OCI-LY7 (cell line): ENCODE results near the gene RNASEL. TPM values are rescaled to one million over a fixed set of nuclear protein-coding genes. Genes with fewer than 3 reads are reported as not detected.
A peak's percentile ranks its signal among the peaks of the same experiment; 100 is the strongest.

Experiments
- BruUV-seq: library from RNA; stranded (reverse); fragments of 400-500 nt; replicated peaks from 2 replicates; lab custom pipeline; 2021; lab: Mats Ljungman, UMichigan
- CTCF ChIA-PET: fragments of 300-600 bp; sonication (Branson Sonifier 250); formaldehyde crosslinking; loops from one replicate; lab custom pipeline; 2022; ENCODE audit warnings: antibody characterized with exemption; ENCODE audit not compliant: unreplicated experiment; lab: Charles Lee
- POLR2A ChIA-PET: fragments of 300-600 bp; sonication (Branson Sonifier 250); formaldehyde crosslinking; loops from one replicate; lab custom pipeline; 2022; ENCODE audit warnings: antibody characterized with exemption; lab: Charles Lee
- DNase-seq: peaks from one replicate; pipeline ENCODE4 v3.0.0-alpha.2; 2015; ENCODE audit warnings: low spot score
- H2AFZ ChIP-seq: fragments of 200-600 bp; sonication (generic), shearing (Covaris generic); 2 replicates; pipeline ENCODE4 v1.6.1; 2014; ENCODE audit warnings: mild to moderate bottlenecking, antibody characterized with exemption, low read length, moderate library complexity
- H3K27ac ChIP-seq: fragments of 200-600 bp; sonication (generic); 2 replicates; pipeline ENCODE4 v1.5.1; 2014; ENCODE audit warnings: mixed run types, low read depth, mild to moderate bottlenecking, moderate library complexity, low read length, inconsistent platforms; ENCODE audit not compliant: poor library complexity, severe bottlenecking
- H3K36me3 ChIP-seq: fragments of 200-600 bp; sonication (generic); 2 replicates; pipeline ENCODE4 v1.6.1; 2014; ENCODE audit warnings: mild to moderate bottlenecking, antibody characterized with exemption, low read length, moderate library complexity, mixed read lengths; ENCODE audit not compliant: insufficient read depth
- H3K4me1 ChIP-seq: fragments of 200-600 bp; sonication (generic); 2 replicates; pipeline ENCODE4 v1.5.1; 2014; ENCODE audit warnings: mild to moderate bottlenecking, low read length; ENCODE audit not compliant: insufficient read depth, poor library complexity, severe bottlenecking
- H3K4me2 ChIP-seq: fragments of 200-600 bp; sonication (generic); 2 replicates; pipeline ENCODE4 v1.6.1; 2014; ENCODE audit warnings: mild to moderate bottlenecking, low read length
- H3K4me3 ChIP-seq: fragments of 200-600 bp; sonication (generic); 2 replicates; pipeline ENCODE4 v1.5.1; 2014; ENCODE audit warnings: mild to moderate bottlenecking, low read depth, low read length; ENCODE audit not compliant: poor library complexity, severe bottlenecking
- H3K79me2 ChIP-seq: fragments of 200-600 bp; sonication (generic); 2 replicates; pipeline ENCODE4 v1.6.1; 2016; ENCODE audit warnings: low read depth, mild to moderate bottlenecking, low read length, moderate library complexity, mixed read lengths; ENCODE audit not compliant: insufficient read depth
- H3K9me2 ChIP-seq: fragments of 200-600 bp; sonication (generic); 2 replicates; pipeline ENCODE4 v1.6.1; 2016; ENCODE audit warnings: mild to moderate bottlenecking, low read length, mixed read lengths; ENCODE audit not compliant: insufficient read depth
- H3K9me3 ChIP-seq: fragments of 200-600 bp; sonication (generic); 2 replicates; pipeline ENCODE4 v1.6.1; 2014; ENCODE audit warnings: mild to moderate bottlenecking, mixed run types, low read length, mixed read lengths
- H4K20me1 ChIP-seq: fragments of 200-600 bp; sonication (generic); 2 replicates; pipeline ENCODE4 v1.6.1; 2014; ENCODE audit warnings: mild to moderate bottlenecking, antibody characterized with exemption, low read length, moderate library complexity, mixed read lengths; ENCODE audit not compliant: insufficient read depth
- EZH2phosphoT487 ChIP-seq: fragments of 200-600 bp; sonication (generic); IDR thresholded peaks from 2 replicates; pipeline ENCODE4 v1.6.1; 2018; ENCODE audit warnings: low read depth, borderline replicate concordance, mild to moderate bottlenecking, mixed run types, antibody characterized with exemption, low read length, moderate library complexity, mixed read lengths
- intact Hi-C: fragments of 100-400 bp; cut with micrococcal nuclease; formaldehyde crosslinking; loops from one replicate; pipeline ENCODE4 v1.10.0; 2022; ENCODE audit not compliant: unreplicated experiment
- total RNA-seq, 2 experiments: library from RNA; depleted of rRNA in 1 of 2; stranded (reverse); fragments of >200 nt in 1 of 2; shearing (Covaris generic) in 1 of 2; gene quantifications; 2 replicates each; pipeline ENCODE4 v1.2.3, GENCODE V29; 2014 to 2022
- TF ChIP-seq, protein P1 (sequence below): fragments of 200-600 bp; sonication (generic); conservative IDR thresholded peaks from 2 replicates; pipeline ENCODE4 v1.5.1; 2014; ENCODE audit warnings: mild to moderate bottlenecking, antibody characterized with exemption, low read length, moderate library complexity, mixed read lengths

The RNASEL gene
- total RNA-seq, 2 experiments from 2014 or later, result 2.2 to 4.0 TPM

DNA sequence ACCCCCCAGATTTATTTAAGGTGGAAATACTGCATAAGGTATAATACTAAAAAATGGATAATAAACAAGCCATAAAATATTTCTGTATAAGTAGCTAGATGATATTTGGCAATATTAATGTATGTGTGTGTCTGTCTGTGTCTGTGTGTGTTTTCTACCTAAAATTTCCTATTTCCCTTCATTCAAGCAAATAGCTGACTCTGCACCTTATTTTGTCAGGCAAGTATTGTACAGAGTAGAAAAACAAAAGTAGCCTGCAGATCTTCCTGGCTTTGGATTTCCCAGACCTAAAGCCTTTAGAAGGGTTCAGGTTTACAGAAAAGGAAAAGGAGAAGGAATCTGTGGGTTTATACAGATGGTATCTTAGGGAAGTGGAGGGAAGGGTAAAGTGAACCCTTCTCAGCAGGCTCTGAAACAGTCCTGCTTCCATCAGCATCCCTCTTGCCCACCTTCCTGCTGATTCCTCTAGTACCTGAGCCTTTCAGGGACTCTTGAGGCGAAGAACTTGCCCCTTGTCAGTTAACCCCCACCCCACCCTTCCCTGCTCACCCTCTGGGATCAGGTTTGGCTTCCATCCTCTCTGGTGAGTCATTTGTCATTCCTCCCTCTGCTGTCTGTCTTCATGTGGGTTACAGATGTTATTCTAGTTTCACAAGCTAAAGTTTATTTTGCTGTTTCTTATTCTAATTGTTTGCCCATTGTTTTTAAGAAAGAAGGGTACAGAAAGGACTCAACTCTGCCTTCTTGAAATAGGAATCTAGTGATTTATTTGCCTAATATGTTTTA, 36.9 kb upstream of the RNASEL start:
- Histone ChIP-seq H2AFZ (peak overlapping the region; percentile 50; the same call in 1 of the 2 replicates), H3K36me3 (no peaks in the 10 kb centered on the region), H3K27ac (peak overlapping the region; percentile 7), H4K20me1 (no peaks in the 10 kb centered on the region), H3K4me3 (no peak overlapping the region), H3K4me2 (peak overlapping the region; percentile 43), H3K4me1 (peaks cover 91% of the 10 kb centered on the region), H3K9me2 (no peaks in the 10 kb centered on the region), H3K79me2 (no peaks in the 10 kb centered on the region), H3K9me3 (peaks cover 3% of the 10 kb centered on the region; the same call in 1 of the 2 replicates)
- TF ChIP-seq, protein P1, sequence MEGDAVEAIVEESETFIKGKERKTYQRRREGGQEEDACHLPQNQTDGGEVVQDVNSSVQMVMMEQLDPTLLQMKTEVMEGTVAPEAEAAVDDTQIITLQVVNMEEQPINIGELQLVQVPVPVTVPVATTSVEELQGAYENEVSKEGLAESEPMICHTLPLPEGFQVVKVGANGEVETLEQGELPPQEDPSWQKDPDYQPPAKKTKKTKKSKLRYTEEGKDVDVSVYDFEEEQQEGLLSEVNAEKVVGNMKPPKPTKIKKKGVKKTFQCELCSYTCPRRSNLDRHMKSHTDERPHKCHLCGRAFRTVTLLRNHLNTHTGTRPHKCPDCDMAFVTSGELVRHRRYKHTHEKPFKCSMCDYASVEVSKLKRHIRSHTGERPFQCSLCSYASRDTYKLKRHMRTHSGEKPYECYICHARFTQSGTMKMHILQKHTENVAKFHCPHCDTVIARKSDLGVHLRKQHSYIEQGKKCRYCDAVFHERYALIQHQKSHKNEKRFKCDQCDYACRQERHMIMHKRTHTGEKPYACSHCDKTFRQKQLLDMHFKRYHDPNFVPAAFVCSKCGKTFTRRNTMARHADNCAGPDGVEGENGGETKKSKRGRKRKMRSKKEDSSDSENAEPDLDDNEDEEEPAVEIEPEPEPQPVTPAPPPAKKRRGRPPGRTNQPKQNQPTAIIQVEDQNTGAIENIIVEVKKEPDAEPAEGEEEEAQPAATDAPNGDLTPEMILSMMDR, result no peak
- no peak for TF ChIP-seq EZH2phosphoT487
- ChIA-PET CTCF (no interaction called here), POLR2A (interaction anchor here (0.7 to 12.1 kb wide), 7 partner anchors 12 to 151 kb away, joined by 3 to 113 read pairs (median 4); partner anchors contain the start of gene RGS16)
- no peak for DNase-seq
- intact Hi-C loops, result no loop called here
- BruUV-seq, result no TSS peak

DNA sequence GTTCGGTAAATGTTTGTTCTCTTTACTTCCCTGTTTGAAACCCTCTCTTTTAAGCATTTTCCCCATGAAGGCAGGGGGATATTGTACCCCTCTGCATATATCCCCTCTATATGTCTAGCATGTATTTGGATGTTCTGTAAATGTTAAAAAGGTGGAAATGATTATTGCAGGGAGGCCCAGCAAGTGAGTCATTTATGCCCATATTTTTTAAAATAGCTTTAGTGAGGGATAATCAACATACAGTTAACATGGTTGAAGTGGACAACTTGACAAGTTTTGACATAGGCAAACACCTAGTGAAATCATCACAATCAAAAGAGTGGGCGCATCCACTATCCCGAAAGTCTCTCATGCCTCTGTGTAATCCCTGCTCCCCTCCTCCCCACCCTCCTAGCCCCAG, 36.0 kb upstream of the RNASEL start:
- Histone ChIP-seq H3K4me3 (no peak overlapping the region), H2AFZ (peak overlapping the region; percentile 85; the same call in 1 of the 2 replicates), H3K79me2 (no peaks in the 10 kb centered on the region), H3K36me3 (no peaks in the 10 kb centered on the region; the same call in 1 of the 2 replicates), H3K4me2 (peak overlapping the region; percentile 81; the same call in 1 of the 2 replicates), H4K20me1 (no peaks in the 10 kb centered on the region), H3K27ac (peak overlapping the region; percentile 25), H3K9me2 (no peaks in the 10 kb centered on the region), H3K9me3 (peaks cover 3% of the 10 kb centered on the region; the same call in 1 of the 2 replicates), H3K4me1 (peaks cover 82% of the 10 kb centered on the region)
- TF ChIP-seq, protein P1, result no peak
- no peak for TF ChIP-seq EZH2phosphoT487
- intact Hi-C loops, result no loop called here
- CTCF ChIA-PET, result no interaction called here
- POLR2A ChIA-PET, result interaction anchor here (1.2 to 12.1 kb wide), 7 partner anchors 9 to 44 kb away, joined by 3 to 113 read pairs (median 4); partner anchors contain the start of gene RGS16
- BruUV-seq, result no TSS peak
- no peak for DNase-seq
